Lower leg skin (tissue), 4 donors: ENCODE measurements around the gene TOPAZ1. TPM values are rescaled to one million over a fixed set of nuclear protein-coding genes. Genes with fewer than 3 reads are reported as not detected.
"Not testable (repeated sequence)": the region's sequence is repeated elsewhere in the genome, so short reads cannot be mapped to it uniquely, and the experiment has no call there.

ENCODE experiments used
- DNase-seq, 2 donors: peaks; one replicate each; pipeline ENCODE4 v3.0.0-alpha.2; 2019; ENCODE audit warnings: low spot score in 2 of 2
- H3K4me3 ChIP-seq: fragments of 200-600 bp; sonication (generic); 2 replicates; pipeline ENCODE4 v1.5.1; 2017; ENCODE audit warnings: mild to moderate bottlenecking, low read depth; ENCODE audit not compliant: poor library complexity, severe bottlenecking
- POLR2A ChIP-seq, 2 donors: fragments of 450-650 bp; IDR thresholded peaks; one replicate each; pipeline ENCODE4 v1.6.1; 2016 to 2017; ENCODE audit warnings: antibody characterized with exemption in 2 of 2, mild to moderate bottlenecking in 1 of 2, moderate library complexity in 1 of 2
- WGBS, 2 donors: methylation state at CpG; one replicate each; pipeline ENCODE4 v1.1.5; 2018; 5-methylcytosine and 5-hydroxymethylcytosine counted together
- intact Hi-C: fragments of 100-400 bp; cut with DNase I; formaldehyde crosslinking; loops from one replicate; pipeline ENCODE4 v1.15.0; 2023; ENCODE audit warnings: low total_unique reads
- total RNA-seq, 4 donors: library from RNA; depleted of rRNA; stranded (reverse); fragments of >200 nt; gene quantifications; one replicate each; pipeline ENCODE4 v1.1.0, GENCODE V29; 2016
- TF ChIP-seq, protein P1 (sequence below), 3 donors: fragments of 450-650 bp; IDR thresholded peaks; one replicate each; pipeline ENCODE4 v1.5.1; 2016; ENCODE audit warnings: antibody characterized with exemption in 3 of 3, mild to moderate bottlenecking in 3 of 3, moderate library complexity in 2 of 3

The TOPAZ1 gene
- total RNA-seq, 4 donors from 2014 or later: not detected

DNA sequence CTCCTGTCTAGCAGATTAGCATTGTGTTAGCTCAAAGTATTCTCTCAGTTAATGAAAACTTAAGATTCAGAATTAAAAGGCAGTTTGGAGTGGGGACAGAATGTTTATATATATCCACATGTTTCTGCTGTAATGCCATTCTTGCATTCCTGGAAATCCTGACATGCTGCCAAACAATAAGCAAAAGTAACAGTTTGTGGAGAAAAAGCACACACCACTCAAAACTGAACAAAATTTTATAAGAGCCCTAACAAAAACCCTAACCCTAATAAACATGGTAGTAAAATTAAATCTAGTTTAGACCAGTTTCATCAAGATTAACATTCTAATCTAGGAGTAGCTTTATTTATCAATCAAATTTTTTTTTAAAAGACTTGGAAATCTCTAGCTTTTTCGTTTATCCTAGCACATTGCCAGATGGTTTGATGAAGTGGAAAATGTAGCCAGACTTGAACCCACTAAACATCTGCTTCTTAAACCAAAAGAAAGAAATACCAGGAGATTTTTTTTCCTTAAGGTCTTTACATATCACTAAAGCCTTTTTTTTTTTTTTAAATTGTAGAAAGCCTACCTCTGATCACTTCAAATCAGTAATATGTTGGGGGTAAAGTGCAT lies 100.6 kb downstream of the TOPAZ1 start:
- no peak for DNase-seq
- TF ChIP-seq POLR2A (IDR thresholded peaks at IDR 0.05): no peak
- TF ChIP-seq, protein P1, sequence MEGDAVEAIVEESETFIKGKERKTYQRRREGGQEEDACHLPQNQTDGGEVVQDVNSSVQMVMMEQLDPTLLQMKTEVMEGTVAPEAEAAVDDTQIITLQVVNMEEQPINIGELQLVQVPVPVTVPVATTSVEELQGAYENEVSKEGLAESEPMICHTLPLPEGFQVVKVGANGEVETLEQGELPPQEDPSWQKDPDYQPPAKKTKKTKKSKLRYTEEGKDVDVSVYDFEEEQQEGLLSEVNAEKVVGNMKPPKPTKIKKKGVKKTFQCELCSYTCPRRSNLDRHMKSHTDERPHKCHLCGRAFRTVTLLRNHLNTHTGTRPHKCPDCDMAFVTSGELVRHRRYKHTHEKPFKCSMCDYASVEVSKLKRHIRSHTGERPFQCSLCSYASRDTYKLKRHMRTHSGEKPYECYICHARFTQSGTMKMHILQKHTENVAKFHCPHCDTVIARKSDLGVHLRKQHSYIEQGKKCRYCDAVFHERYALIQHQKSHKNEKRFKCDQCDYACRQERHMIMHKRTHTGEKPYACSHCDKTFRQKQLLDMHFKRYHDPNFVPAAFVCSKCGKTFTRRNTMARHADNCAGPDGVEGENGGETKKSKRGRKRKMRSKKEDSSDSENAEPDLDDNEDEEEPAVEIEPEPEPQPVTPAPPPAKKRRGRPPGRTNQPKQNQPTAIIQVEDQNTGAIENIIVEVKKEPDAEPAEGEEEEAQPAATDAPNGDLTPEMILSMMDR (IDR thresholded peaks at IDR 0.05): no peak
- no peak overlapping the region for H3K4me3 ChIP-seq
- intact Hi-C loops: no loop called here
- 39 to 40% methylated on average over 1 of the region's 1 CpG for WGBS, 2 donors

DNA sequence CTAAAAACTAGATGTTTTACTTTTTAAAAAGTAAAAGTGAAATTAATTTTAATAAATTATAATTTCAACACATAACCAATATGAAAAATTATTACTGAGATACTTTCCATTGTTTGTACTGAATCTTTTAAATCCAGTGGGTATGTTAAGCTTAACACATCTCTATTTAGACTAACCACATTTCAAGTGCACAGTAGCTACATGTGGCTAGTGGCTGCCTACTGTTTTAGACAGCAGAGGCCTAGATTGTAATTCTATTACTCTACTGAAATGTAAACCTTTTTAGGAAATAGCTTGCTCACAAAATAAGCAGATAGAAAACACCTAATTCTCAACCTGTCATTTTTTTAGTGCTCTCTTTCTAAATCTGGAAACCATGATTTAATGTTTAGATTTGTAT lies 101.7 kb downstream of the TOPAZ1 start:
- DNase-seq: no peak
- intact Hi-C loops: no loop called here
- no peak overlapping the region for H3K4me3 ChIP-seq
- no peak for TF ChIP-seq POLR2A (IDR thresholded peaks at IDR 0.05)
- TF ChIP-seq, protein P1 (IDR thresholded peaks at IDR 0.05): no peak

DNA sequence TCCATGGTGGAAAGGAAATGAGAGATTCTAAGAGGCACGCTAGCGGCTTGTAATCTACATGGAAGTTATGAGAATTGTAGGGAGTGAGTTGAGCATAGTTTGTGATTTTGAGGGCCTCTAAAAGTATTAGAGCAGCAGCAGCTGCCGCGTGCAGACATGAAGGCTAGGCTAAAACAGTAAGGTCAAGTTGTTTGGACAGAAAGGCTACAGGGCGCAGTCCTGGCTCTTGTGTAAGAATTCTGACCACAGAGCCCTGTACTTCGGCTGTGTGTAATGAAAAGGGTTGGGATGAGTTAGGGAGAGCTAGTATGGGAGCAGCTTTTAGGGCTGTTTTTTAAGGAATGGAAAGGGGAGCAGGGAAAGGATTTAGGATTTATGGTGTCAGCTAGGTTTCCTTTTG lies 104.9 kb downstream of the TOPAZ1 start:
- intact Hi-C loops, H3K4me3 ChIP-seq, DNase-seq: not testable (repeated sequence)
- WGBS, 2 donors: 89 to 92% methylated on average over 6 of the region's 6 CpGs

DNA sequence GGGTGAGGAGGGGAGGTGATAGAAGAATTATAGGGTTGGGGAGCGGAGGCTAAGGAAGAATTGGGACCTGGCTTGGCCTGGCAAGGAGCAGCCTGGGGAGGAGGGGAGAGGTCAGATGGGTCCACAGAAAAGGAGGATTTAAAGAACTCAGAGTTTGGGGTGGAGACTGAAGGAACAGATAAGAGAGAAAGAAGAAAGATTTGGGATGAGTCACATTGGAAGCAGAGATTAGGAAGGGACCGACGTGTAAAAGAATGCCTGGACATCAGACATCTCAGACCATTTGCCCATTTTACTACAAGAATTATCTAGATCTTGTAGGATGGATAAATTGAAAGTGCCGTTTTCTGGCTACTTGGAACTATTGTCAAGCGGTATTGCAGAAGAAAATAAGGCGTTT lies 107.3 kb downstream of the TOPAZ1 start:
- no peak overlapping the region for H3K4me3 ChIP-seq
- DNase-seq: no peak
- intact Hi-C loops: no loop called here
- no peak for TF ChIP-seq POLR2A (IDR thresholded peaks at IDR 0.05)
- TF ChIP-seq, protein P1 (IDR thresholded peaks at IDR 0.05): no peak
- 87 to 90% methylated on average over 6 of the region's 6 CpGs for WGBS, 2 donors

DNA sequence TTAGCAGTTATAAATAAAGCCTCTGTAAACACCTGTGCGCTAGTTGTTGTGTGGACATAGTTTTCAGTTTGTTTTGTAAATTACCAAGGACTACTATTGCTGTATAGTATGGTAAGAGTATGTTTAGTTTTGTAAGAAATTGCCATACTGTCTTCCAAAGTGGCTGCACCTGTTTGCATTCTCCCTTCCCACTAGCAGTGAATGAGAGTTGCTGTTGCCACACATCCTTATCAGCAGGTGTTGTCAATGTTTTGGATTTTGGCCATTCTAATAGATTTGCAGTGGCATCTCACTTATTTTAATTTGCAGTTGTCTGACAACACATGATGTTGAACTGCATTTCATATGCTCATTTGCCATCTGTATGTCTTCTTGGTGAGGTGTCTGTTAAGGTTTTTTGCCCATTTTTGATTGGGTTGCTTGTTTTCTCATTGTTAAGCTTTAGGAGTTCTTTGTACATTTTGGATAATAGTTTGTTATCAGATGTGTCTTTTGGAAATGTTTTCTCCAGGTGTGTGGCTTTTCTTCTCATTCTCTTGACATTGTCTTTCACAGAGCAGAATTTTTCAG lies 111.8 kb downstream of the TOPAZ1 start:
- intact Hi-C loops: no loop called here
- no peak for DNase-seq
- no peak overlapping the region for H3K4me3 ChIP-seq
- 91 to 92% methylated on average over 1 of the region's 1 CpG for WGBS, 2 donors
- TF ChIP-seq, protein P1 (IDR thresholded peaks at IDR 0.05): no peak
- no peak for TF ChIP-seq POLR2A (IDR thresholded peaks at IDR 0.05)

DNA sequence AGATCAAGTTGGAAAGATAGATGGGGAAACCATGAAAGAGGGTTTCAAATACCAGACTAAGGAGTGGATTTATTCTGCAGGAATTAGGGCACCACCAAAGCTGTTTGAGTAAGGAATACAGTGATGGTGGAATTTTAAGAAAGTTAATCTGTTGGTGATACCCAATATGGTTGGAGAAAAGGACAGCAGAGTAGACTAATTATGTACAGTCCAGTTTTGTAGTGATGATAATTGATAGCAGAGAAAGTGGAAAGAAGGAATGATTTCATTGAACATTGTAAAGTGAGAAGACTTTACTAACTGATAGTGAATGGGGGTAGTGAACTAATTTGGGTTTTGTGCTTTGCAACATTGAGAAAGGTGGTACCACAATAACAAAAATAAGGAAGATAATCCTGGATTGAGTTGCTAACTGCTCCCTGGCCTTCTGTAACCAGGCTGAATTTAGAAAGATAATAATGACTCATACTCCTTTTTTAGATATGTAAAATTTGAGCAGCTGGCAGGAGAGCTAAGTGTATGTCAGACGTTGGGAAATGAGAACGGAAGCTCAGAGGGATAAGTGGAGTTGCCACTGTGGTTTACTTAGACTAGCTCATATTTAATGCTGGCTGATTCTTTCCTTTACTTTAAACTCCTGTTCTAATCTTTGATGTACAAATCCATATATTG lies 113.8 kb downstream of the TOPAZ1 start:
- intact Hi-C loops: no loop called here
- no peak for DNase-seq
- no peak overlapping the region for H3K4me3 ChIP-seq
- 10 to 17% methylated on average over 2 of the region's 2 CpGs for WGBS, 2 donors
- TF ChIP-seq, protein P1 (IDR thresholded peaks at IDR 0.05): no peak
- no peak for TF ChIP-seq POLR2A (IDR thresholded peaks at IDR 0.05)
